HG03378 (cell line): ENCODE data around the gene C1QTNF5.

ENCODE experiments used
- ATAC-seq: cut with Tn5 transposase; IDR thresholded peaks from one replicate; pipeline ENCODE4 v1.9.1; 2021; ENCODE audit warnings: mild to moderate bottlenecking, moderate library complexity; ENCODE audit not compliant: unreplicated experiment

The C1QTNF5 gene

GRCh38 chr11:119297938-119298337, 42.7 kb downstream of the C1QTNF5 start:
- no peak for ATAC-seq

GRCh38 chr11:119295178-119295577, 45.5 kb downstream of the C1QTNF5 start:
- no peak for ATAC-seq

- ATAC-seq = no peak
These were observed 47.2 kb downstream of the C1QTNF5 start for GRCh38 chr11:119293461-119293860.

- ATAC-seq = no peak
These were observed 49.7 kb downstream of the C1QTNF5 start for GRCh38 chr11:119290894-119291497.
